Stomach (tissue), 9 donors: ENCODE data around the gene MYH9. TPM values are rescaled to one million over a fixed set of nuclear protein-coding genes. Genes with fewer than 3 reads are reported as not detected.

Source experiments
- DNase-seq, 2 donors: peaks; one replicate each; pipeline versions ENCODE4 v3.0.0 to v3.0.0-alpha.2; 2013 to 2019
- H3K27ac ChIP-seq, 5 donors: fragments of 200-600 bp in 4 of 5; sonication (generic) in 4 of 5; one replicate each; pipeline ENCODE4 v1.5.1; 2013 to 2019; ENCODE audit warnings: mild to moderate bottlenecking in 1 of 5, moderate library complexity in 1 of 5
- H3K27me3 ChIP-seq, 3 donors: fragments of 200-600 bp; sonication (generic); one replicate each; pipeline ENCODE4 v1.5.1; 2017 to 2019; ENCODE audit warnings: mixed run types in 1 of 3
- H3K36me3 ChIP-seq, 4 donors: fragments of 200-600 bp; sonication (generic); 1 replicate in 3 of 4; 2 replicates in 1 of 4; pipeline ENCODE4 v1.5.1; 2016 to 2019
- H3K4me1 ChIP-seq, 4 donors: fragments of 200-600 bp; sonication (generic); one replicate each; pipeline ENCODE4 v1.5.1; 2016 to 2019
- H3K4me3 ChIP-seq, 4 donors: fragments of 200-600 bp; sonication (generic) in 3 of 4; one replicate each; pipeline ENCODE4 v1.5.1; 2016 to 2019; ENCODE audit warnings: mild to moderate bottlenecking in 1 of 4
- H3K9me3 ChIP-seq, 4 donors: fragments of 200-600 bp; sonication (generic); one replicate each; pipeline ENCODE4 v1.5.1; 2016 to 2019
- EP300 ChIP-seq: sonication (generic); formaldehyde crosslinking; IDR thresholded peaks from one replicate; pipeline ENCODE4 v1.6.1; 2017; ENCODE audit warnings: antibody characterized with exemption
- POLR2A ChIP-seq, 4 donors: fragments of 450-650 bp; IDR thresholded peaks; one replicate each; pipeline ENCODE4 v1.6.1; 2016; ENCODE audit warnings: antibody characterized with exemption in 4 of 4, control low read depth in 2 of 4, mild to moderate bottlenecking in 1 of 4, moderate library complexity in 1 of 4
- POLR2AphosphoS5 ChIP-seq, 3 donors: sonication (generic); formaldehyde crosslinking; IDR thresholded peaks; one replicate each; pipeline ENCODE4 v1.6.1; 2016; ENCODE audit warnings: antibody characterized with exemption in 3 of 3
- WGBS, 5 donors: extraction: QIAGEN DNeasy Blood & Tissue Kit in 3 of 5; methylation state at CpG; one replicate each; pipeline versions ENCODE4 v1.1.5 to v1.1.7; 2013 to 2018; 5-methylcytosine and 5-hydroxymethylcytosine counted together
- intact Hi-C: fragments of 100-400 bp; cut with DNase I; formaldehyde crosslinking; loops from one replicate; pipeline ENCODE4 v1.15.1; 2023; ENCODE audit warnings: low total_unique reads
- polyA plus RNA-seq, 3 donors: library from polyadenylated mRNA; stranded (reverse); fragments of 200-250 nt; gene quantifications; one replicate each; pipeline ENCODE4 v1.2.3, GENCODE V29; 2013
- total RNA-seq, 5 donors: library from RNA; depleted of rRNA; stranded (reverse); fragments of >200 nt; gene quantifications; one replicate each; pipeline versions ENCODE4 v1.1.0 to v1.2.3, GENCODE V29; 2014 to 2016
- TF ChIP-seq, protein P1 (sequence below), 7 experiments: fragments of 450-650 bp in 4 of 7; fragments of 200-600 bp in 3 of 7; sonication (generic) in 3 of 7; IDR thresholded peaks; one replicate each; pipeline ENCODE4 v1.5.1; 2016 to 2019; ENCODE audit warnings: antibody characterized with exemption in 7 of 7, control low read depth in 2 of 7, mild to moderate bottlenecking in 1 of 7
- donor health status: healthy with polysubstance abuse.
- donor health status: Bipolar disorder and iron deficiency.
- donor health status: healthy.

Gene MYH9
- total and polyA plus RNA-seq, 8 donors = 46.7 to 620 (median 197) TPM

DNA sequence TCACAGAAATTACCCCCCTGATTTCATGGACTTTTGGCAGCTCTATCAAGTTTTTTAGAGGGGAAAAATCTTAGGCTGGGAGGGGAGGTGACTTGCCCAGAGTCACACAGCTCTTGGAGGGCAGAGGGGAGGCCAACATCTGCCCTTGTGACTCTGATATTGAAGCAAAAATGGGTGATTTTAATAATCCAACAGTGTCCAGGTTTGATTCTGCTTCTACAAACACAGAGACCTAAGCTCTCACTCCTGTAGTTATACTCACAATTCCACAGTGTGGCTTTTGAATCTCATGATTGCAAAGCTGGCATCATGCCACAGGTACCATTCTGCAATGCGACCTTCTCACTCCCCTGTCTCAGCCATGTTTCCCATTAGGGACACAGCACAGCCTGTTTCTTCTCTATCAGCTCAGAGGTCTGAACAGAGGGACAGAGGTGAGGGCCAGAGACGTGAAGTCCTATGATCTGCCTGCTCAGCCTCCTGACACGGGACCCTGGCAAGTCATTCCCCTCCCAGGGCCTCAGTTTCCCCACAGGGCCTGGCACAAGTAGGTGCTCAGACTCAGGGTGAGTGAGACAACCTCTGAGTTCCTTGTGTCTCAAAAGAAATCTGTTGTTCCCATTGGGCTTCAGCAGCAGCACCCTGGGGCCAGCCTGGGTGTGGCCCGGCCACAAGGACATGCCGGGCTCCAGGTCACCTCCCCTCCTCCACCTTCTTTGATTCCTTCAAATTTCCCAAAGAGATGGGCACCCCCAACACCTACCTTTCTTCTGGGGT, 149.2 kb downstream of the MYH9 start:
- Histone ChIP-seq H3K36me3 (peaks cover 0 to 33% (median 11%) of the 10 kb centered on the region in 4 donors), H3K27ac (peak overlapping the region; percentile 90 to 95 (median 93)), H3K9me3 (no peaks in the 10 kb centered on the region), H3K4me3 (peak overlapping the region; percentile 56 to 71 (median 68)), H3K4me1 (peaks cover 37 to 60% (median 52%) of the 10 kb centered on the region in 4 donors), H3K27me3 (no peaks in the 10 kb centered on the region)
- peak in 1 of 2 donors; percentile 74 for DNase-seq
- intact Hi-C loops = no loop called here
- TF ChIP-seq, protein P1, sequence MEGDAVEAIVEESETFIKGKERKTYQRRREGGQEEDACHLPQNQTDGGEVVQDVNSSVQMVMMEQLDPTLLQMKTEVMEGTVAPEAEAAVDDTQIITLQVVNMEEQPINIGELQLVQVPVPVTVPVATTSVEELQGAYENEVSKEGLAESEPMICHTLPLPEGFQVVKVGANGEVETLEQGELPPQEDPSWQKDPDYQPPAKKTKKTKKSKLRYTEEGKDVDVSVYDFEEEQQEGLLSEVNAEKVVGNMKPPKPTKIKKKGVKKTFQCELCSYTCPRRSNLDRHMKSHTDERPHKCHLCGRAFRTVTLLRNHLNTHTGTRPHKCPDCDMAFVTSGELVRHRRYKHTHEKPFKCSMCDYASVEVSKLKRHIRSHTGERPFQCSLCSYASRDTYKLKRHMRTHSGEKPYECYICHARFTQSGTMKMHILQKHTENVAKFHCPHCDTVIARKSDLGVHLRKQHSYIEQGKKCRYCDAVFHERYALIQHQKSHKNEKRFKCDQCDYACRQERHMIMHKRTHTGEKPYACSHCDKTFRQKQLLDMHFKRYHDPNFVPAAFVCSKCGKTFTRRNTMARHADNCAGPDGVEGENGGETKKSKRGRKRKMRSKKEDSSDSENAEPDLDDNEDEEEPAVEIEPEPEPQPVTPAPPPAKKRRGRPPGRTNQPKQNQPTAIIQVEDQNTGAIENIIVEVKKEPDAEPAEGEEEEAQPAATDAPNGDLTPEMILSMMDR (IDR thresholded peaks at IDR 0.05) = no peak
- TF ChIP-seq POLR2AphosphoS5 (IDR thresholded peaks at IDR 0.05) (no peak), EP300 (no peak), POLR2A (IDR thresholded peaks at IDR 0.05) (no peak)
- 0 to 4% (median 0%) methylated on average over 4 to 5 of the region's 5 CpGs for WGBS, 5 donors

GRCh38 chr22:36237462-36238372, 150.1 kb downstream of the MYH9 start:
- H3K9me3 ChIP-seq = no peaks in the 10 kb centered on the region

GRCh38 chr22:36236388-36237319, 151.1 kb downstream of the MYH9 start:
- Histone ChIP-seq H3K27me3 (no peaks in the 10 kb centered on the region), H3K27ac (peak overlapping the region in 4 of 5 donors; percentile 90 to 95 (median 94)), H3K4me3 (peak overlapping the region; percentile 56 to 71 (median 68)), H3K9me3 (no peaks in the 10 kb centered on the region), H3K4me1 (peaks cover 37 to 67% (median 56%) of the 10 kb centered on the region in 4 donors), H3K36me3 (peaks cover 12 to 52% (median 30%) of the 10 kb centered on the region in 4 donors)
- WGBS, 5 donors = 77 to 83% (median 79%) methylated on average over 13 to 14 of the region's 14 CpGs
- intact Hi-C loops = no loop called here
- DNase-seq = no peak
- TF ChIP-seq, protein P1 (IDR thresholded peaks at IDR 0.05) = no peak
- TF ChIP-seq POLR2A (IDR thresholded peaks at IDR 0.05) (no peak), POLR2AphosphoS5 (IDR thresholded peaks at IDR 0.05) (no peak), EP300 (no peak)

More at GRCh38 chr22:36237462-36238372, 150.1 kb downstream of the MYH9 start:
- Histone ChIP-seq H3K4me3 (peak overlapping the region; percentile 56 to 71 (median 68)), H3K27ac (peak overlapping the region; percentile 41 to 95 (median 93)), H3K4me1 (peaks cover 37 to 67% (median 55%) of the 10 kb centered on the region in 4 donors), H3K36me3 (peaks cover 6 to 41% (median 20%) of the 10 kb centered on the region in 4 donors), H3K27me3 (no peaks in the 10 kb centered on the region)
- 52 to 64% (median 55%) methylated on average over 12 of the region's 12 CpGs for WGBS, 5 donors
- TF ChIP-seq POLR2A (IDR thresholded peaks at IDR 0.05) = no peak
- TF ChIP-seq, protein P1 (IDR thresholded peaks at IDR 0.05) = no peak
- DNase-seq = peak in 1 of 2 donors; percentile 54
- intact Hi-C loops = no loop called here
